DND-41 (cell line): ENCODE results near the gene ZNF445.

ENCODE experiments used
- EZH2 ChIP-seq: IDR thresholded peaks from 3 replicates; pipeline ENCODE4 v1.6.1; 2012; ENCODE audit warnings: borderline replicate concordance, low read depth, mild to moderate bottlenecking, moderate library complexity, low read length, inconsistent platforms; ENCODE audit not compliant: severe bottlenecking
- TF ChIP-seq, protein P1 (sequence below): IDR thresholded peaks from 2 replicates; pipeline ENCODE4 v1.5.1; 2012; ENCODE audit warnings: borderline replicate concordance, low read length, moderate library complexity, mild to moderate bottlenecking; ENCODE audit not compliant: poor library complexity, severe bottlenecking; ENCODE audit errors: extremely low read depth

DNA sequence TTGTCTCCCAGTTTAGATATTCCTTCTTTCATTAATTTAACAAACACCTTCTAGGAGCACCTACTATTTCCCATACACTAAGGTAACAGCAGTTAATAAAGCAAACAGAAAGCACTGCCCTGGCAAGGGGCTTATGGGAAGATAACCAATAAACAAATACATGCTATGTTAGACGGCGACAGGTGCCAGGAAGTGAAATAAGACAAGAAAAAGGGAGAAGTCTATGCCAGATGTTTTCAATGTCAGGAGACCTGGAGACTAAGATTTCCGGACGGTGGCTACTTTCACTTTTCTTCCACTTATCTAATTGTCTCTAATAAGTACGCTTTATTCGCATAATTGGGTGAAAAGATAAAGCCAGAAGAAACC lies 32.5 kb upstream of the ZNF445 start:
- TF ChIP-seq, protein P1, sequence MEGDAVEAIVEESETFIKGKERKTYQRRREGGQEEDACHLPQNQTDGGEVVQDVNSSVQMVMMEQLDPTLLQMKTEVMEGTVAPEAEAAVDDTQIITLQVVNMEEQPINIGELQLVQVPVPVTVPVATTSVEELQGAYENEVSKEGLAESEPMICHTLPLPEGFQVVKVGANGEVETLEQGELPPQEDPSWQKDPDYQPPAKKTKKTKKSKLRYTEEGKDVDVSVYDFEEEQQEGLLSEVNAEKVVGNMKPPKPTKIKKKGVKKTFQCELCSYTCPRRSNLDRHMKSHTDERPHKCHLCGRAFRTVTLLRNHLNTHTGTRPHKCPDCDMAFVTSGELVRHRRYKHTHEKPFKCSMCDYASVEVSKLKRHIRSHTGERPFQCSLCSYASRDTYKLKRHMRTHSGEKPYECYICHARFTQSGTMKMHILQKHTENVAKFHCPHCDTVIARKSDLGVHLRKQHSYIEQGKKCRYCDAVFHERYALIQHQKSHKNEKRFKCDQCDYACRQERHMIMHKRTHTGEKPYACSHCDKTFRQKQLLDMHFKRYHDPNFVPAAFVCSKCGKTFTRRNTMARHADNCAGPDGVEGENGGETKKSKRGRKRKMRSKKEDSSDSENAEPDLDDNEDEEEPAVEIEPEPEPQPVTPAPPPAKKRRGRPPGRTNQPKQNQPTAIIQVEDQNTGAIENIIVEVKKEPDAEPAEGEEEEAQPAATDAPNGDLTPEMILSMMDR = no peak
- no peak for TF ChIP-seq EZH2
